HG03097 (cell line): ENCODE results near the gene SEM1.
"Not testable (repeated sequence)": the region's sequence is repeated elsewhere in the genome, so short reads cannot be mapped to it uniquely, and the experiment has no call there.

ENCODE experiments used
- ATAC-seq: cut with Tn5 transposase; IDR thresholded peaks from one replicate; pipeline ENCODE4 v1.9.1; 2021; ENCODE audit not compliant: unreplicated experiment, low FRiP score

Gene SEM1

GRCh38 chr7:96707901-96708774 is 1.5 kb downstream of the SEM1 start:
- no peak for ATAC-seq

- no peak for ATAC-seq
These were observed 8.4 kb downstream of the SEM1 start for GRCh38 chr7:96701258-96701657.

GRCh38 chr7:96700516-96700915 is 9.1 kb downstream of the SEM1 start:
- no peak for ATAC-seq

DNA sequence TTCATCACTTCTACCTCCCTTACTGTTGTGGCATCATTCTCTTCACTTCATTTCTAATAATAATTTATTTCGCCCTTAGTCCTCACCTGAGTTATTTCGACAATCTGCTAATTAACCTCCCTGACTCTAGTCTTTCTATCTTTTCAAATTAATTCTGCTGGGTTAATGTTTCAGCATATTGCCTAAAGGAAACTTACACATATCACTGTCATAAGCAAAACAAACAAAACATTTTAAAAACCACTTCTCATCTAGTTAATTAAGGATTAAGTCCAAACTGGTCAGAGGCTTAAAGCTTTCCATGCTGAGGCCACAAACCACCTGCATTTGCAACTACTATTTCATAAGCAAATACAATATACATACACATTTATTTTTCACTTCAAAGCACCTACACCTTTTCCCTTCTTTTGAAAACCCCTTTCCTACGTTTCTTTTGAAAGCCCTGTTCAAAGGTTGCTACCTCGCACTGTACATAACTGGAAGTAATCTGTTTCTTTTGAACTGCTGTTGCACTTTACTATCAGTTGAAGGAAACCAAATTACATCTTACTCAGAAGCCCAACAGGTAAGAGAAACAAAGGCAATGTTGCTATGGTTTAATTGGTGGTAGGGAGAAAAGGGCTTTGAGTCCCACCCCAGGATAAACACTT is 10.3 kb downstream of the SEM1 start:
- no peak for ATAC-seq

- ATAC-seq: not testable (repeated sequence)
These were observed 11.2 kb downstream of the SEM1 start for GRCh38 chr7:96698449-96698848.

DNA sequence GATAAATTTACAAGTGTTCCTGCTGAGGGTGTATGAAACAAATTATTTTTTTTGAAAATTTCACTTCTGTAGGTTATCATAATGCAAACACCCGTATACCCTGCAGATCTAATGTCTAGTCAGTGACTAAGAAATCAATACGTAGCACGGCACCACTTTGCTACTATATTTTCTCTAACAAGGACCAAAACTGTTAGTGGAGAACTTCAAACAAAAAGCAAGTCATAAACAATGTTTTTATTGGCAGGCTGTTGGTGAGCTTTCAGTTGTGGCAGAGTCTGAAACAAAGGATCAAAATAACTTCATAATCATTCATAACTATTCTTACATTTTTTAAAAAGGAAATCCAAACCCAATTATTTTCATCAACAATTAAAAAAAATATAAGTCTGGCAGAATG is 11.8 kb downstream of the SEM1 start:
- no peak for ATAC-seq

DNA sequence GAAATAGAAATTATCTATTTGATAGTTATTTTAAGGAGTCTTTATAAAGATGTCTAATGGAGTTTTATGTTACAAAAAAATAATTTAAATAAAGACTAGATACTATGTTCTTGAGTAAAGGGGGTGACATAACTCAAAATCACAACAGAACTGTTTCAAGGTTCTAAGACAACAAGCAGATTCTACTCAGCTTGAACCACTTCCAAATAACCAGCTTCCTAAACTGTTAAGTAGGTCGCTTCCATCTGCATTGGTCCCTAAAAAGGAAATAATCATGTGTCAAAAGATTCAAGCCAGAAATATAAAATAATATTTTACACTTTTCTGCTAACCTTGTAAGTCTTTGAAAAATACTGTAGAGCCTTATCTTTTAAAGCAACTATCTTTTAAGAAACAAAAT is 14.1 kb downstream of the SEM1 start:
- no peak for ATAC-seq

DNA sequence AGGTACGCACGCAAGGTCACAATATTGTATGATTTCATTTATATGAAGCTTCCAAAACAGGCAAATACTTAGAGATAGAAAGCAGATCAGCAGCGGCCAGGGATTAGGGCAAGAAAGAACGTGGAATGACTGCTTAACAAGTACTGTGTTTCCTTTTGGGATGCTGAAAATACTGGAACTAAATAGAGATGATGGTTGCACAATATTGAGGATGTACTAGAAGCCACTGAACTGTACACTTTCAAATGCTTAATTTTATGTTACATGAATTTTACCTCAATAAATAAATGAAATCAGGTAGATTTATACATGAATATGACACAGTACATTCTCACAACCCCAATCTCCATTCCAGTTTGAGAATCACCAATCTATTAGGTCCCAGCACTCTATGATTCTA is 15.6 kb downstream of the SEM1 start:
- ATAC-seq: no peak

- no peak for ATAC-seq
These were observed 17.9 kb downstream of the SEM1 start for GRCh38 chr7:96691702-96692101.

DNA sequence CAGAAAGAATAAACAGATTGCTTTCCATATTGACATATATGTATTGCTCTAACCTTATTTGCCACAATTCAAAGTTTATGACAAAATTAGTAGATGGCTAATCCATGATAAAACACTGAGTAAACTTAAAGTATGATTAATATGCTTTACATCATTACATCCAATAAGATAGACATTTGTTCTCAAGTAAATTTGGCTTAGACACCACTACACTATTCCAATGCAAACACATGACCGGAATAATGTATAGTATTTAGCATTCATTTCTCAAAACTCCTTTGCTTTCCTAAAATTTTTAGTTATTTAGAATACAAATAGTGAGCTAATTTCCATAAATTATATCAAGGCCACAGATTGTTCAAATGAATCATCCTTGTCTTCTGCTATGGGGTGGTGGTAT is 20.2 kb downstream of the SEM1 start:
- ATAC-seq: no peak

- peak; percentile 51 for ATAC-seq
These were observed 23.3 kb downstream of the SEM1 start for GRCh38 chr7:96686305-96686704.

DNA sequence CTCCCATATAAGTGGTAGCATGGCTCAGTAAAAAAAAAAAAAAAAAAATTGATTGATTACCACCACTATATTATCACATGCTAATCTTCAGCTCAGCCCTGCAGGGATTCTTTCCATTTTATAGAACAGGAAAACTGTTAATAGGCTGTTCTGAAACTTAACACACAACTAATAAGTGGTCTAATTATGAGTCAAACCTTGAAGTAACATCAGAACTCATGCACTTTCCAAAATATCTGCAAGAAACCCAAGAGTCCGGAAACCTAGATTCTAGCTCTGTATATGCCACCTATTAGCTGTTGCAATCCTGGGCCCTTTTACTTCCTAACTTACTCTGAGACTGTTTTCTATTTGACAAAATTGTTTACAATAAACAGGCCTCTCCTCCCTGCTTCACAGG is 23.9 kb downstream of the SEM1 start:
- peak; percentile 46 for ATAC-seq

- ATAC-seq: peak; percentile 68
These were observed 24.3 kb downstream of the SEM1 start for GRCh38 chr7:96685353-96685752.

DNA sequence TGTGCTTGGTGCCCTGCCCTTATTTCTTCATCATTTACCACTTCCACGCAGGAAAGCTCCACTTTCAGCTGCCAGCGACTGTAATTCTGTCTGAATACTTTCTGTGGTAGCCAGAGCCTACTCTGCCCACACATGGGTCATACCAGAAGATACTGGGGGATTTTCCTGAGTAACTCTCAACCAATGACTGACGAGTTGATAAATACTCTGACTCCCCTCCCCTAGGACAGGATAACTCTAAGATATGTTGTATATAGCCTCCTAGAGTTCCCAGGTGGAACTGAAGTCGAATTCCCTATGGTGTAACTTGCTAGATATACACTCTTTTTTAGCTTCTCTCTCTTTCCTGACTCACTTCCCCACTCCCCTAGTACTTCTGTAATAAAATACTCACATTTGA is 29.8 kb downstream of the SEM1 start:
- ATAC-seq: no peak

DNA sequence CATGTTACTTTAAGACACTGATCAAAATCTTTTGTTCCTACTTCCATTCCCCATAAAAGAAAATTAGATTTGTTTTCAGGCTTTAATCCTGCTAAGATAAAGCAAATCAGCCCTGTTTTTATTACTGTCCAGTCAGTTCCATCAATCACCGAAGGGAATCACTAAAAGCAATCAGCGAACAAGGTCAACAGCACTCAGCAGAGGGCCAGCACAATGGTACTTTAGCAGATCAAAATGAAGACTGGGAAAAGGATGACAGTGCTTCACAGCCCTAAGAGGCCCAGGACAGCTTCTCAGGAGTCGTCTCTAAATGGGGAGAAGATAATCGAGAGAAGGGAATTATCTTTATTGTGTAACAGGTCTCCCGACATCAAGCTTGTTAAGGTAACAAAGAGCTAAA is 32.7 kb downstream of the SEM1 start:
- no peak for ATAC-seq

GRCh38 chr7:96675548-96675947 is 34.1 kb downstream of the SEM1 start:
- ATAC-seq: no peak

- ATAC-seq: no peak
These were observed 35.1 kb downstream of the SEM1 start for GRCh38 chr7:96674565-96674964.

DNA sequence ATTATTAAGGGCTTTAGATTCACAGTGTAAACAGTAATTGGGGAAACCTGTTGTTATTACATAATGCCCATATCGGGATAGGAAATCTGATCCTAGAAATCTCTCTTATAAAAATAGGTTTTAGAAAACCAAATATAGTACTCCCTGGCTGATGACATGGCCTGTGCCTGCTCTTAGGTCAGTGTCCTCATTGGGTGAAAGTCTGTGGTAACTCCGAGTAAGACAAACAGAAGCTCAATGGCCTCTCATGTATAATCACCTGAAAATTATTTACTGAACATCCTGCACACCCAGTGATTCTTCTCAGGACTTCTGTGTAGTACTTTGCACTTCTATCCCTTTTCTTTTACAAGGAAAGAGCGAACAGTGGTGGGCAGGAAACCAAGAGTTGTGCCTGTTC is 37.8 kb downstream of the SEM1 start:
- no peak for ATAC-seq

DNA sequence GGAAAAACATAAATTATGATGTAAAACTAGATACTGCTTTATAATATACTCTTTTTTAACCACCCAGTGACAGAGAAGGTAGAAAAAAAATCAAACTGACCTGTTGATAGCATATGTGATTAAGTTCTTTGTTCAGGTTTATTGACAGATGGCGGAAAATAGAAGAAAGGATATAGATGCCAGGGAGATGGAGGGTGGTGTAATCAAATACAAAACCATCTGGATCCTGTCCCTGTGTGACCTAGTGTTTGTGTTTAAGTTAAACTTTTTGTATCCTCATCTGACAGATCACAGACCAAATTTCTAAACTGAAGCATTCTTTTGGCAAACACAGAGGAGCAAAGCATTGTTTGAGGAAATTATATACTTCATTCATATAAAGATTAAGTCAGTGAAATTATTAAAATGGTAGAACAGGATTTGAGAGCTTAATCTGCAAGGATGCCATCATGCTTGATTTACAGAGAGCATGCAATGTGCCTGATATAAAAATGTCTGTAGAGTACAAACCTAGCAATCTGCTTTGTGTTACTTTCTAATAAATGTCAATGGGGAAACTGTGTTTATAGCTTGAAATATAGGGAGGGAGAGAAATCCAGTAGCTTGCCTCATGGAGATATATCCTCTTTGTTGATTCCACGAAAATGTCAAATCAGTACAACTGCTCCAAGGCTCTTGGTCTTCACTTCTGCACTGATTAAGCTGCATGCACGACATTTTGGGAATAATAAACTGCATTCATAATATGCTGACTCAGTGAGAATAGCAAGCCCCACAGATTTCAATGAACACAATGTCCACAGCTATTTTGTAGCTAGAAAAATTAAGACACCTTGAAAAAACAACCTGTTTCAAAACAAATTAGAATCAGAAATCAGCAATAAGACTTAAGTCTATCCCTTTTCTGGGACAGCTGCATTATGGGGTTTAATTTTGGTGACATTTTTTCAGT is 39.0 kb downstream of the SEM1 start:
- no peak for ATAC-seq

- ATAC-seq: no peak
These were observed 39.8 kb downstream of the SEM1 start for GRCh38 chr7:96669812-96670211.

GRCh38 chr7:96667026-96667425 is 42.6 kb downstream of the SEM1 start:
- ATAC-seq: no peak
